Activated CD4-positive, alpha-beta T cell treated with anti-CD3 and anti-CD28 coated beads, Interleukin-2, amount 50 U/mL, for 24 hours (primary cell): ENCODE data around the gene KPNA2.
A peak's percentile ranks its signal among the peaks of the same experiment; 100 is the strongest.
"Not testable (repeated sequence)": the region's sequence is repeated elsewhere in the genome, so short reads cannot be mapped to it uniquely, and the experiment has no call there.

ENCODE experiments used
- DNase-seq, 2 donors: peaks; one replicate each; pipeline ENCODE4 v3.0.0-alpha.2; 2020; ENCODE audit warnings: low read depth in 1 of 2, low spot score in 1 of 2

KPNA2 gene

DNA sequence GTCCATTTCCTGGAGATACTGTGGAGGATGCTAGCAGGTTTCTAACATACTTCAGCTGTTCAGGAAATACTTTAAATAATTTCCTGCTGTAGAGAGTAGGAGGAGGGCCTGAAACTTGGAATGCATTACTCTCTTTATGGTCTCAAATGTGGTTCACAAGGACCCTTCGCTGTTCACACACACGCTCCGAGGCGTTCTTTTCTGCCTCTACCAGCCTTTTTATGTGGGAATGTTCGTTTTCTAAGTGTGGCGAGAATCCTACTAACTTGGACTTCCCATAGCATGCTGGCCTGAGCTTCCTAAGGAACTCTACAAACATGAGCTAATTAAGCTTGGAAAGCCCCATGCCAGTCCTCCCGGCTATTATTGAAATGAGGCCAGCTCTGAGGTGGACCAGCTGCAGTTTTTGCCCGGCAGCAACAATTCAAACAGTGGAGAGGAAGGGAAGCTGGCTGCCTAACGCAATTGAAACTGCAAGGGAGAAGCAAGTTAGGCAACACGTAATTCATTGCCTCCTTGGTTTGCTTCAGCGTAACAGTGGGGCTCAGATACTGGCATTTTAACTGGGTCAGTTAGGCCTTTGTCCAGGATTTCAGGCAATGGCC lies 18.9 kb downstream of the KPNA2 start:
- no peak for DNase-seq

DNA sequence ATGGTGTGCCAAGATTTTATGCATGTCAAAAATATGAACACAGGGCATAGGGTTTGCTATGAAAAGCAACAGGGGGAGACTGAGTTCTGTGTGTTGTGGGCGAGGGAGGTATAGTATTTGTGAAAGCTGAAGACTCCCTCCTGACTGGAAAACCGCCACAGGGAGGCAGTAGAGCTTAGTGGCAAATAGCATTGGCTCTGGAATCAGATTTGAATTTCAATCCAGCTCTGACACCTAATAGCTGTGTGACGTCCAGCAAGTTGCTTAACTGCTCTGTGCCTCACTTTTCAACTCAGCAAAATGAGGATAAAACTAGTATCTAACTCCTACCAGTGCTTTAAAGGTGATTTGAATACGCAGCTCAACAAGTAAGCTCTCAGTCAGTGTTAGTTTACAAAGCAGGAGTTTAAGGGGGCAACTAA lies 22.0 kb downstream of the KPNA2 start:
- peak; percentile 17 to 19 for DNase-seq

- DNase-seq = no peak
These were observed 24.8 kb downstream of the KPNA2 start for GRCh38 chr17:68060336-68060735.

GRCh38 chr17:68061512-68062313 lies 26.2 kb downstream of the KPNA2 start:
- no peak for DNase-seq

DNA sequence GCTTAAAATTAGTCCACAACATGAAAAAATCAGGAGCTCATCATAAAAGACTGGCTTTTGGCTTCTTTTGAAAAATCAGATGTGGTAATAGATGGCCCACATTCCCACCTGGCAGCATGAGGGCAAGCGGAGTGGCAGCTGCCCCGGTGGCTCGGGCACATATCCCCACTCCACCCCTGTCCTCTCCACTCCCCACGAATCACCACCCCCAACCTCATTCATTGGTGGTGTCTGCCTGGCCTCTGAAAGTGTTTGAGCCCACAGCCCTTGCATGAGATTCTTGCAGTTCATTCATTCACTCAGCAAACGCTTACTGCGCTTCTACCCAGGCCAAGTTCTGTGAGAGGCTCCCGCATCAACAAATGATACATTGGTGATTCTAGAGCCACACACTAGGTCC lies 29.8 kb downstream of the KPNA2 start:
- DNase-seq = not testable (repeated sequence)

DNA sequence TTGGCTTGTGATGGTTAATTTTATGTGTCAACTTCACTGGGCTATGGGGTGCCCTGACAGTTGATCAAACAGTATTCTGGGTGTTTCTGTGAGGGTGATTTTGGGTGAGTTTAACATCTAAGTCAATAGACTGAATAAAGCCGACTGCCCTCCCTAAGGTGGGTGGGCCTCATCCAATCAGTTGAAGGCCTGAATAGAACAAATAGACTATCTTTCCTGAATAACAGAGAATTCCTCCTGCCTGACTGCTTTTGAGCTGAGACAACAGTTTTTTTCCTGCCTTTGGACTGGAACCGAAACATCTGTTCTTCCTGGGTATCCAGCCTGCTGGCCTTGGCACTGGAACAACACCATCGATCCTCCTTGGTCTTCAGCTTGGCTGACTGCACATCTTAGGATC lies 33.0 kb downstream of the KPNA2 start:
- DNase-seq = not testable (repeated sequence)

DNA sequence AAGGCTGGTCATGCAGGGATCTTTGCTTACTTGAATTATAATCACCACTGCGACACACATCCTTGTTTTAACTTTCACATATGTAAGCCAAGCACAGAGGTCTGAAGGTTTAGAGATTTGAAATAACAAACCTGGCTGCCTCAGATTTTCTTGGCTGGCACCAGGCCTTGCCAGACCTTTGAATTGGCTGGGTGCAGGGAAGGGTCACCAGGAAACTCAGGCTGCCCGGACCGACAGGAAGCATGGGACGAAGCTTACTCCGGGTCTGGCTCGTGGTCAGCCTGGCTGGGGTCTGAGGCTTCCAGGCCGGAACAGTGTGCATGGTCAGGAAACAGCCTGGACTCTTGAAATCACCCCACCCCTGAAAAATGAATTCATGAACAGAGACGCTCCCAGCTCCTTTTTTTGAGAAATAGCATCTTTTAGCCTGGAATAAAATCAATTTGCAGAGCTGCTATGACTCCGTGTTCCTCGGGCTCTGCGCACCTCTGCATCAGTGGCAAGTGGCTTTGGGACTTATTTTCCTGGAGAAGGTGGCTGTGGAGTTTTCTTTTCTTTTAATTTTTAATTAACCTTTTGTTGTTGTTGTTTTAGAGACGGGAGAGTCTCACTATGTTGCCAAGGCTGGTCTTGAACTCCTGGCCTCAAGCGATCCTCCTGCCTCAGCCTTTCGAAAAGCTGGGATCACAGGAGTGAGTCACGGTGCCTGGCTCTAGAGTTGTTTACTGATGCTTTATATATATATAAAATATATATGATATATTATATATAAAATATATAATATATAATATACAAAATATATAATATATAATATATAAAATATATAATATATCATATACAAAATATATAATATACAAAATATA lies 35.3 kb downstream of the KPNA2 start:
- not testable (repeated sequence) for DNase-seq

- DNase-seq = no peak
These were observed 38.7 kb downstream of the KPNA2 start for GRCh38 chr17:68074279-68074678.

DNA sequence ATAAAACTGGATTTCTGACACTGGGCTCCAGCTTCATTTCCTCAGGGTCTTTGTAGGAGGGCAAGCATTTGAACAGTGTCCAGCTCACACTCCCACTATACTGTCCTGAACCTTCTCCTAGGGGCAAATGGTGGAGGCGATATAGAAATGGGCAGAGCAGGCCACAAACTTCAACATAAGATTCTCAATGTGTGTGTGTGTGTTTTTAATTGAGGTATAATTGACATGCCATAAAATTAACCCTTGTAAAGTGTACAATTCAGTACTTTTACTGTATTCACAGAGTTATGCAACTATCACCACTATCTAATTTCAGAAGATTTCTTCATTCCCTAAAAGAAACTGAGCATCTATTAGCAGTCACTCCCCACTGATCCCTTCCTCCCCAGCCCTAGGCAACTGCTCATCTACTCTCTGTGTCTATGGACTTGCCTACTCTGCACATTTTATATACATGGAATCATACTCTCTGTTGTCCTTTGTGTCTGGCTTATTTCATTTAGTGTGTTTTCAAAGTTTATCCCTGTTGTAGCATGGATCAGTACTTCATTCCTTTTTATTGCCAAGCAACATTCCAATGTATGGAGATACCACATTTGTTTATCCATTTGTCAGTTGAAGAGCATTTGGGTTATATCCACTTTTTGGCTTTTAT lies 40.5 kb downstream of the KPNA2 start:
- not testable (repeated sequence) for DNase-seq

- DNase-seq = not testable (repeated sequence)
These were observed 42.0 kb downstream of the KPNA2 start for GRCh38 chr17:68077498-68077897.

DNA sequence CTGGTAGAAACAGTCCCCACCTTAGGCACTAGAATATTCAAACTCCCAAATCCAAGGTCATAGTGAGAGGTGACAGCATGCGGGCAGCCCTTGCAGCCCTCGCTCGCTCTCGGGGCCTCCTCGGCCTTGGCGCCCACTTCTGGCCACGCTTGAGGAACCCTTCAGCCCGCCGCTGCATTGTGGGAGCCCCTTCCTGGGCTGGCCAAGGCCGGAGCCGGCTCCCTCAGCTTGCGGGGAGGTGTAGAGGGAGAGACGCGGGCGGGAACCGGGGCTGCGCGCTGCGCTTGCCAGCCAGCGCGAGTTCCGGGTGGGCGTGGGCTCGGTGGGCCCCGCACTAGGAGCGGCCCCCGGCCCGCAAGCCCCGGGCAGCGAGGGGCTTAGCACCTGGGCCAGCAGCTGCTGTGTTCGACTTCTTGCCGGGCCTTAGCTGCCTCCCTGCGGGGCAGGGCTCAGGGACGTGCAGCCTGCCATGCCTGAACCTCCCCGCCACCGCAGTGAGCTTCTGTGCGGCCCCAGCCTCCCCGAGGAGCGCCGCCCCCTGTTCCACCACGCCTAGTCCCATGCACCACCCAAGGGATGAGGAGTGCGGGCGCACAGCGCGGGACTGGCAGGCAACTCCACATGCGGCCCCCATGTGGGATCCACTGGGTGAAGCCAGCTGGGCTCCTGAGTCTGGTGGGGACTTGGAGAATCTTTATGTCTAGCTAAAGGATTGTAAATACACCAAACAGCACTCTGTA lies 45.0 kb downstream of the KPNA2 start:
- DNase-seq = no peak

- not testable (repeated sequence) for DNase-seq
These were observed 46.0 kb downstream of the KPNA2 start for GRCh38 chr17:68081305-68082265.

GRCh38 chr17:68085771-68086381 lies 50.3 kb downstream of the KPNA2 start:
- no peak for DNase-seq

GRCh38 chr17:68086666-68087065 lies 51.1 kb downstream of the KPNA2 start:
- DNase-seq = not testable (repeated sequence)

DNA sequence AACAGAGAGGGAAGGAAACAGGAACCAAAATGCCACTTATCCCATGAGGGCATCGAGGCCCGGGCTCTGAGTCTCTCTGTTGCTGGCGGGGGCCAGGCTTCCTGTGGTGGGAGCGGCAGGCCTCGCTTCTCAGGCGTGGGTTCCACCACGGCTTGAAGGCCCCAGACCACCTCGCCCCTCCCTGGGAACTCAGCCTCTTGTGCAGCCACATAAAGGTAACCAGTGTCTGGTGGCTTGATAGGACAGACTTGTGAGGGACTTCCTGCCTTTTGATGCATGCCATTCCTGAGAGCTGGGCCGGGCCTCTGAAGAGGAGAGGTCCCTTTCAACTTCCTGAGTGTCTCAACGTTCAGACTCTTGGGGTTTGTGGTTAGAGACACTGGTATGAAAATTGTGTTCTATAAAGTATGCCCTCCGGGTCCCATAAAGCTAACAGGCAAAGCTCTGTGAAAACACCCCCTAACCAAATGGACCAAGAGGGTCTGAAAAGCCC lies 51.6 kb downstream of the KPNA2 start:
- DNase-seq = not testable (repeated sequence)

GRCh38 chr17:68087851-68088250 lies 52.3 kb downstream of the KPNA2 start:
- no peak for DNase-seq

GRCh38 chr17:68089881-68090280 lies 54.3 kb downstream of the KPNA2 start:
- no peak for DNase-seq

DNA sequence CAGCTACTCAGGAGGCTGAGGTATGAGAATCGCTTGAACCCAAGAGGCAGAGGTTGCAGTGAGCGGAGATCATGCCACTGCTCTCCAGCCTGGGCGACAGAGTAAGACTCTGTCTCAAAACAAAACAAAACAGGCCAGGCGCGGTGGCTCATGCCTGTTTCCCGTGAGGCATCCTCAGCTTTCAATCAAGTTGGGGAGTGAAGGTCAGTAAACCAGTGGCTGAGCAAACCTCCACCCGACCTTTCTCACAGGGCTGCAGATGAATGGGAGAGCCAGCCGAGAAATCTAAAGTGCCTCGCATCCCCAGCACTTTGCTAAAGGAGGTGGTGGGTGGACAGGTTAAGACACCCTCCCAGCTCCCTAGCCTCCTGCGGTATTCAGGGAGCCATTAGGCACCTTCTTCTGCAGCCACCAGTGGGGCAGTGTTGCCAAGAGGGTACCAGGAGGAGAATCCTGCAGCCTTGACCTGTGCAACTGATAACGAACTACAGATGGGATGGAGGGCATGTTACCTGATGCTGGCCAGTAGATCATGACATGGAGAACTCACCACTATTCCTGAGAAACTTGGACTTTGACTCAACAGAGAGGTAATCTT lies 59.0 kb downstream of the KPNA2 start:
- DNase-seq = no peak
